DMS79 treated with DMSO at 0.1 percent for 48 hours (cell line): ENCODE data around the gene ZNF638.
"Not testable (repeated sequence)": the region's sequence is repeated elsewhere in the genome, so short reads cannot be mapped to it uniquely, and the experiment has no call there.

ENCODE experiments used
- DNase-seq: peaks from one replicate; lab custom pipeline; 2025; lab: John Stamatoyannopoulos, UW

ZNF638 gene, protein sequence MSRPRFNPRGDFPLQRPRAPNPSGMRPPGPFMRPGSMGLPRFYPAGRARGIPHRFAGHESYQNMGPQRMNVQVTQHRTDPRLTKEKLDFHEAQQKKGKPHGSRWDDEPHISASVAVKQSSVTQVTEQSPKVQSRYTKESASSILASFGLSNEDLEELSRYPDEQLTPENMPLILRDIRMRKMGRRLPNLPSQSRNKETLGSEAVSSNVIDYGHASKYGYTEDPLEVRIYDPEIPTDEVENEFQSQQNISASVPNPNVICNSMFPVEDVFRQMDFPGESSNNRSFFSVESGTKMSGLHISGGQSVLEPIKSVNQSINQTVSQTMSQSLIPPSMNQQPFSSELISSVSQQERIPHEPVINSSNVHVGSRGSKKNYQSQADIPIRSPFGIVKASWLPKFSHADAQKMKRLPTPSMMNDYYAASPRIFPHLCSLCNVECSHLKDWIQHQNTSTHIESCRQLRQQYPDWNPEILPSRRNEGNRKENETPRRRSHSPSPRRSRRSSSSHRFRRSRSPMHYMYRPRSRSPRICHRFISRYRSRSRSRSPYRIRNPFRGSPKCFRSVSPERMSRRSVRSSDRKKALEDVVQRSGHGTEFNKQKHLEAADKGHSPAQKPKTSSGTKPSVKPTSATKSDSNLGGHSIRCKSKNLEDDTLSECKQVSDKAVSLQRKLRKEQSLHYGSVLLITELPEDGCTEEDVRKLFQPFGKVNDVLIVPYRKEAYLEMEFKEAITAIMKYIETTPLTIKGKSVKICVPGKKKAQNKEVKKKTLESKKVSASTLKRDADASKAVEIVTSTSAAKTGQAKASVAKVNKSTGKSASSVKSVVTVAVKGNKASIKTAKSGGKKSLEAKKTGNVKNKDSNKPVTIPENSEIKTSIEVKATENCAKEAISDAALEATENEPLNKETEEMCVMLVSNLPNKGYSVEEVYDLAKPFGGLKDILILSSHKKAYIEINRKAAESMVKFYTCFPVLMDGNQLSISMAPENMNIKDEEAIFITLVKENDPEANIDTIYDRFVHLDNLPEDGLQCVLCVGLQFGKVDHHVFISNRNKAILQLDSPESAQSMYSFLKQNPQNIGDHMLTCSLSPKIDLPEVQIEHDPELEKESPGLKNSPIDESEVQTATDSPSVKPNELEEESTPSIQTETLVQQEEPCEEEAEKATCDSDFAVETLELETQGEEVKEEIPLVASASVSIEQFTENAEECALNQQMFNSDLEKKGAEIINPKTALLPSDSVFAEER (N-terminal part only)

DNA sequence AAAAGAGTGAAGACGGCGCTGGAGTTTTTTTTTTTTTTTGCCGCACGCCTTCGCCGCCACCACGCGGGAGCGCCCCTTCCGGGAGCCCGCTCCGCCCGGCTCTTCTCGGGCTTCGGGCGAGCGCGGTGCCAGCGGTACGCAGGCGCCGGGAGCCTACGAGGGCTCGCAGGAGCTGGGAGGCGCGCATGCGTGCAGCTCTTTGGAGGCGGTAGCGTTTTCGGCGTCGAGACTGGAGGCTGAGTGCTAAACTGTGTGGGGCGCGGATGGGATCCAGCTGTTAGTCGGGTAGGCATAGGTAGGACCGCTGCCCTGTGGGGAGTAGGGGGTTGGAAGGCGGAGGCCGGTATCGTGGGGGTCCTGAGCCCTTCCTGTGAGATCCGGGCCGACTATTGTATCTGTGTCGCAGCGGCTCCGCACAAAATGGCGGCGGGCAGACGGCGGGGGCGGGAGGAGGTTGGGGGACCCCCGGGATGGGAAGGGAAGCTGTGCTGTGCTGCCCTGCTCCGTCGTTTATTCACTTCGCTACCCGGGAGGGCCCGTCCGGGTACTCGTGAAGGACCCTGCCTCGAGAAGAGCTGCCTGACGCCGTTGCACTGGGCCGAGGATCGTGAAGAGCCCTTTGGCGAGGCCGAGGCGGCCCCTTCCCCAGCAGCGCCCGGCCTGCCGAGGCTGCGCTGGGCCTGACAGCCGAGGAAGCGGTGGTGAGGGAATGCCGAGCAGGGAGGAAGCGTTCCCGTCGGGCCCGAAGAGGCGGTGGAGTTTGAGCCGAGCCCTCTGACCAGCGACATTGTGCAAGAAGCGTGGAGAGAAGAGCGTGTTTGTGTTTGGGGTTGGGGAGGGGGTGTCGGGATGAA lies at the start of gene ZNF638:
TSS of gene ZNF638 (plus strand) at position 202 of the 854 bp plus-strand sequence. CDS start 17,173 bp downstream, outside the sequence.
- DNase-seq: peak; percentile 85

DNA sequence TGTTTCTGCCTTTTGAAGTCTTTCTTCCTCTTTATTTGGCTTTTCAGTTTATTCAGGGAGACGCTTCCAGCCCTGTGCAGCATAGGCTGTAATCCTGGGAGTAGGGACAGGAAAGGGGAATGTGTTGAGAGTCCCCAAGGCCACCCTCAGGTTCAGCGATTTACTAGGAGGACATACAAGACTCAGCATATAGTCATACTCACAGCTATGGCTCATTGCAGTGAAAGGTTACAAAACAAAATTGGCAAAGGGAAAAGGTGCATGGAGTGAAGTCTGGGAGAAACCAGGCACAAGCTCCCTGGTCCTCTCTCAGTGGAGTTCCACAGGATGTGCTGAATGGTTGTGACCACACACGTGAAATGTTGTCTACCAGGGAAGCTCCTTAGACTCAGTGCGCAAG lies 49.6 kb upstream of the ZNF638 start:
- DNase-seq: no peak

DNA sequence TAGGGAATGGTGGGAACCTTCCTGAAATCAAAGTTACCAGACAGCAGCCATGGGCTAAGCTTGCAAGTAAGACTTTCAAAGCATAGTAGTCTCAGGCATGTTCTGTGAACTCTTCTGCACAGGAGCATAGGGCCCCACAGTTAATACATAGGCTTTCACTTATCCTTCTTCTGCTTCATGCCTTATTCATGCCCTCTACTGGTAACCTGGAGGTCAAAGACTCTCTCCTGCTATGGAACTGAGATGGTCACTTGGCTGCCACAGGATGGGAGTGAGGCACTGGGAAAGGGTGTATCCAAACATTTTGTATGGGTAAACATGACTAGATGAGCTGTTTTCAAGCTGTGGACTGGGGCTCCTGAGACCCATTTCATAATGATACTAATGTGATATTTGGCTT lies 49.1 kb upstream of the ZNF638 start:
- no peak for DNase-seq

DNA sequence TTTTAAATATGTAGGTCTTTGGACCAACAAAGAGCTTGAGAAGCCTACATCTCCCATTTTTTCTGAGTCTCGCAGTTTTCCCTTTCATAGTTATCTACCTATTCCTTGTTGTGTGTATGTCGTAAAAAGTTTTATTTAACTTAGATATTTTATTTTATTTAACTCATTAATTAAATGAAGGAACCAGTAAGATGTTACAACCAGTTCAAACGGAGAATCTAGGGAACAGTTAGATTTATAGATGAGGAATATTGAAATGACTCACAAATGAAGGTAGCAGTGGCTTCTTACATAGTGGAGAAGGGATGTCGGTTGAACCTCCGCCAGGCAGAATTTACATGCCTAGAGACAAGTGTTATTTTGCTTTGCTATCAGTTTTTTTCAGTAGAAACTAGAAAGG lies 48.5 kb upstream of the ZNF638 start:
- no peak for DNase-seq

DNA sequence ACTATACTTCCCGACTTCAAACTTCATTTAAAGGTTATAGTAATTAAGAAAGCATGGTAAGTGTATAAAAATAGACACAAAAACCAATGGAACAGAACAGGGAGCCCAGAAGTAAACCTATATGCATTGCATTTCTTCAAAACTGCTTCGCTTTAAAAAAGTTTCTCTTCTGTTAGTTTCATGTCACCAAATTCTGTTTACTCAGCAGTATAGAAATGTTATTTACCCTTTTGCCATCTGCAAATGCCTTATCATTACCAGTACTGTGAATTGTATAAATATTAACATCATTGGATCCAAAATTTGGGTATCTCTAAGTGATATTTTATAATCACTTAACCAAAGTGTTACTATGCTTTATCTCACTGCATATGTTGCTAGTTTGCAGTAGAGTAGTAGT lies 45.9 kb upstream of the ZNF638 start:
- no peak for DNase-seq

DNA sequence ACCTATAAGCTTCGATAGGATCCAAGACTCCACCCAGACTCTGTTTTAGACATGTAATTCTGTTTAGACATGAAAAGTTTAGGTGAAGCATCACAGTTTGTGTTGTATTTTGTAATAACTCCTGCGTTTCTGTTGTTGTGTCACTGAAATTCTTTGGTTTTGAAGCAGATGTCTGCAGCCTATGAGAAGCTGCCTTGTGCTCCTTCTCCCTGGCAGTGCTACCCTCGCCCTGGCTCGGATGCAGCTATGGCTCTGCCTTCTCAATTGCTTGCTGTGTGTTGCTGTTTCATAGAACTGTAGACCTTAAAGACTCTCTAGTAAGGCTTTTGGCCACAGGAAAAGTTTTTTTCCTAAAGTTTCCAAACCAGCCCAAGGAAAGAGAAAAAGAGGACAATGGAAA lies 40.2 kb upstream of the ZNF638 start:
- no peak for DNase-seq

DNA sequence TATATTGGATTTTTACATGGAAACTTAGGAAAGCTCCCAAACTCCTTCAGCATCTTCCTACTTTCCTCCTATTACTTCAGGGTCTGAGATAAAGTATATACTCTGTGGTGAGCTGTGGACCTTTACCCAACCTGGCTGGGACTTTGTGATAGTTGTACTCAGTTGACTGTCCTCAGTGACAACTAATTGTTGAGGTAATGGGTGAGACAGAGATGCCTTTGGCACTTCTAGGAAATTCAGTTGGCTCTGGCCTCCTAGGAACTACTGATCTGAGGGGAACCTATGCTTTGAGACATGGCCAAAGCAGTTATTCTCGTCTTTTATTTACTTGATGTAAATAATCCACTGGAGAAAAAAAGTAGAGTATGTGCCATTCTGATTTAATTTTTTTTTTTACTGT lies 39.4 kb upstream of the ZNF638 start:
- no peak for DNase-seq

DNA sequence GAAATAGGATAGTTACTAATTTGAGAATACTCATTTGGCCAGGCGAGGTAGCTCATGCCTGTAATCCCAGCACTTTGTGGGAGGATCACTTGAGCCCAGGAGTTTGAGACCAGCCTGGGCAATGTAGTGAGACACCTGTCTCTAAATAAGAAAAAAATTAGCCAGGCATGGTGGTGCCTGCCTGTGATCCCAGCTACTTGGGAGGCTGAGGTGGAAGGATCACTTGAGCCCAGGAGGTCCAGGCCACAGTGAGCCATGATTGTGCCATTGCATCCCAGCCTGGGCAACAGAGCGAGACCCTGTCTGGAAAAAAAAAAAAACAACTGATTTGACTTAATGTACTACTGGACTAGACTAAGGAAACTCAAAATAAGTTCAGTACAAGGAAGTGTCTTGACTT lies 32.7 kb upstream of the ZNF638 start:
- DNase-seq: no peak

DNA sequence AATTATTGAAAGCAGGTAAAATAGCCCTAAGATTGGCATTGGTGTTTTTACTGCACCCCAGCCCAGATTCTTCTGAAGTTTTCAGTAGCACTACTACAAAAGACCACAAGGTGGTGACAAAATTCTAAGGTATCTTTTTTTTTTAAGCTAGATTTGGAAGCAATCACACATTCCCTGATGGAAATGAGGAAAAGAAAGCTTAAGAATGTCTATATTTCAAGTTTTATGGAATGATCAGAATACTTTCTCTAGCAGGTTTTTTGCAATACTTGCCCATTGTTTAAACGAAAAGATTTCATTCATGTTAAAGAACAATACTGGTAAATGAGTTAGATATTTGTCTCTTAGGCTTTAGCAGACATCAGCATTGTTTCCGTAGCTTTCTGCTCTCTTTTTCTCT lies 32.1 kb upstream of the ZNF638 start:
- peak; percentile 18 for DNase-seq

DNA sequence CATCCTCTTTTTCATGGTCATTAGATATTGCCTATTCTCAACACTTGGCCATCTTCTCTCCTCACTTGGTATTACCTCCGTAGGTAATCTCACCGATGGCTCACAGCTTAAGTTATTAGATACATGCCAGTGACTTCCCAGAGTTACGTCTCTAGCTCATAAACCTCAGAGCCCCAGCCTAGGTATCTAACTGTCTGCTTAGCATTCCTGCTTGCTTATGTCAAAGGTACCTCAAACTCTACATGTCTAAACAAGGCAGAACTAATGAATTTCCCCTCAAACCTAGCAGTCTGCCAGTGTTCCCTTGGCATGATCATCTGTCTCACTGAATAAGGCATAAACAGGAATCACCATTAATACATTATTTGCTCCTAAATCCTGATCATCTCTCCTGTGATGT lies 27.7 kb upstream of the ZNF638 start:
- DNase-seq: no peak

DNA sequence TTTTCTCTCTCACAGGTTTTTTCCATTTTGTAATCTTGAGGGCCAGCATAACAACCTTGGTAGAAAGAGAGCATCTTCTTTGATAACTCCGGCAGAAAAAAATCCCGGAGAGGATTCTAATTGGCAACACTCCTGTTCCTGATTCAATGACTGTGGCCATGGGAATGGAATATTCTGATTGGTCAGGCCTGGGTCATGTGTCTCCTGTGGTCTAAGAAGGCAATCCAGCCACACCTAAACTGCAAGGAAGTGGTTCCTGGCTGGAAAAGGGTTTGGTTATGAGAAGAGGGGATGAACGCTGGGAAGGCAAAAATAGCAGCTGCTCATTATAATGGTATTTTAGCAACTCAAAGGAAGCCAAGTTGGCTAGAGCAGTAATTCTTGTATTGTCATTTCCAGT lies 24.8 kb upstream of the ZNF638 start:
- DNase-seq: no peak

DNA sequence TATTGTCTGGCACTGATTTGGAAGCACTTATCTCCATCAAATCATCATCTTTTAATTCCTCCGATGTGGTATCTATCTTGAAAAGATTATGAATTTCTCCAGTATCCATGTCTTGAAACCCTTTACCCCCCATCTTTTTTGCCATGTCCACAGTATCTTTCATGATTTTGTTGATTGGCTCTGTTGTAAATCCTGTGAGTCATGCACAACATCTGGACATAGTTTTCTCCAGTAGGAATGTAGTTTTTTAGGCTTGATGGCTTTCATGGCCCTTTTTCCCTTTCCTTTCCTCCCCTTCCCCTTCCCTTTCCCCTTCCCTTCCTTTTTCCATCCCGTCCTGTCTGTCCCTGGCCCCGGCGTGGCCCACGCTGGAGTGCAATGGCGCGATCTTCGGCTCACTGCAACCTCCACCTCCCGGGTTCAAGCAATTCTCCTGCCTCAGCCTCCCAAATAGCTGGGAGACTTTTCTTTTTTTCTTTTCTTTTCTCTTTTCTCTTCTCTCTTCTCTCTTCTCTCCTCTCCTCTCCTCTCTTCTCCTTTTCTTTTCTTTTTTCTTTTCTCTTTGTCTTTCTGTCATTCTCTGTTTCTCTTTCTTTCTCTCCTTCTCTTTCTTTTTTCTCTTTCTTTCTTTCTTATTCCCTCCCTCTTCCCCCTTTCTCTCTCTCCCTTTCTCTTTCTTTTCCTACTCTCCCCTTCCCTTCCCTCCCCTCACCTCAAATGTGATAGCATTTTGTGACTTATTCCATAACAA lies 18.4 kb upstream of the ZNF638 start:
- DNase-seq: no peak

DNA sequence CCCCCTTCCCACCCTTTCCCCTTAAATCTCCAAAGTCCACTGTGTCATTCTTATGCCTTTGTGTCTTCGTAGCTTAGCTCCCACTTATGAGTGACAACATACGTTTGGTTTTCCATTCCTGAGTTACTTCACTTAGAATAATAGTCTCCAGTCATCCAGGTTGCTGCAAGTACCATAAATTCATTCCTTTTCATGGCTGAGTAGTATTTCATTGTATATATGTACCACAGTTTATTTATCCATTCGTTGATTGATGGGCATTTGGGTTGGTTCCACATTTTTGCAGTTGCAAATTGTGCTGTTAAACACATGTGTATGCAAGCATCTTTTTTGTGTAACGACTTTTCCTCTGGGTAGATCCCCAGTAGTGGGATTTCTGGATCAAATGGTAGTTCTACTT lies 14.5 kb upstream of the ZNF638 start:
- no peak for DNase-seq

DNA sequence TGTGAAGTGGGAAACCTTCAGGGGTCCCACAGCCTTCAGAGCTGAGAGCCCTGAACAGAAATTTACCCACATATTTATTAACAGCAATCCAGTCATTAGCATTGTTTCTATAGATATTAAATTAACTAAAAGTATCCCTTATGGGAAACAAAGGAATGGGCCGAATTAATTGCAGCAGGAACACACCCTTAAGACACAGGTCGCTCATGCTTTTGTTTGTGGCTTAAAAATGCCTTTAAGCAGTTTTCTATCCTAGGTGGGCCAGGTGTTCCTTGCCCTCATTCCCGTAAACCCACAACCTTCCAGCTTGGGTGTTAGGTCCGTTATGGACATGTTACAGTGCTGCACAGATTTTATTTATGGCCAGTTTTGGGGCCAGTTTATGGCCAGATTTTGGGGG lies 13.7 kb upstream of the ZNF638 start:
- not testable (repeated sequence) for DNase-seq

DNA sequence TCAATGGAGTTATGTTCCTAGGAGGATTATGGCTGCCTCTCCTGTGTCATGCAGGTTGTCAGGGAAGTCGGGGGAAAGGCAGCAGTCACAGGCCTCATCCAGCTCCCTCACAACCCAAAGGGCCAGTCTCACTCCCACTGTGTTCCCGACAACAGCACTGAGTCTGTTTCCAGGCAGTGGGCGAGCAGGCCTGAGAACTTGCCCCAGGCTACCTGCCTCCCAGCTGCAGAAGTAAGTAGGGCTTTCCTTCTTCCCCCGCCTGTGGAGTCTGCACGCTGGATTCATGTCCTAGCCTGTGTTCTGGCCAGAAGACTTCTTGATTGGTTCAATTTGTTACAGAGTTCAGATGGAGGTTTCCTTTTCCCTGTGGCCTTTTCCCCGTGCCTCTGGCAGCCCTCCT lies 8.2 kb upstream of the ZNF638 start:
- DNase-seq: no peak

DNA sequence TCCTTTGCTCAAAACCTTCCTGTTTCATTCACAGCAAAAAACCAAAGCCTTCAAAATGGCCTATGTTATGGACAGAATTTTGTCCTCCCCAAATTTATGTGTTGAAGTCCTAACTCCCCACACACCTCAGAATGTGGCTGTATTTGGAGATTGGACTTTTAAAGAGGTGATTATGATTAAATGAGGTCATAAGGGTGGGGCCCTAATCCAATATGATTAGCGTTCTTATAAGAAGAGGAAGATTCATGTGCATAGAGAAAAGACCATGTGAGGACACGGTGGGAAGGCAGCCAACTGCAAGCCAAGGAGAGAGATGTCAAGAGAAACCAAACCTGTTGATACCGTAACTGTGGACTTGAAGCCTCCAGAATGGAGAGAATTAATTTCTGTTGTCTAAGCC lies 4.6 kb upstream of the ZNF638 start:
- no peak for DNase-seq

DNA sequence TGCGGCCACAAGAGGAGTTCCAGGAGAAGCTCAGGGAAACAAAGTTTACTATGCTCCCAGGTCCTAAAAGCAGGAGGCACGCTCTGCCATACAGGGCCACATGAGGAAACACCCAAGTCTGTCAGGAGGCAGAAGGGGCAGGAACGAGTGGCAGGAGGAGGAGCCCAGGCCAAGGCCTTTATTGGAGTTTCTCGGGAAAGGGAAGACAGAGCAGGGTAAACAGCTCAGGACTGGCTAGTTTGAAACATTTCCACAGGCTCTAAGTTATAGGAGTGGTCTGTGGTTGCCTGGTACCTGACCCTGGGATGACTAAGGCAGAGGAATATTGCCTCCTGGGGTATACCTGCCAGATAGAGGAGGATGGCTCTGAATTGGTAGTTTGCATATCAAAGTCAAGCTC lies 3.7 kb upstream of the ZNF638 start:
- no peak for DNase-seq

DNA sequence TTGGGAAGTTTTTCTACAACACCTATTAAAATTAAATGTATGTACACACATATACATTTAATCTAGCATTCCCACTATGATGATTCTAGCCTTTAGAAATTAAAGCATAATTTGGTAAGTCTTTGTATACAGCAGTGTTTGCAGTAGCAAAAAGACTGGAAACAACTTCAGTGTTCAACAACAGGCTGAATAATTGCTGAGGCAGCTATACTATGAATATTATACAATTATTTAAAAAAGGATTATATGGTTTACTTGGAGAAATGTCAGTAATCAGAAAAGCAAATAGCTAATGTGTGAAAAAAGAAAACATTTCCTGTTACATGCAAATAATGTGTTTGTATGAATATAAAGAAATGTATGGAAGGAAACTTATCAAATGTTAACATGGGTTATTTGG lies 1.4 kb upstream of the ZNF638 start:
- no peak for DNase-seq

DNA sequence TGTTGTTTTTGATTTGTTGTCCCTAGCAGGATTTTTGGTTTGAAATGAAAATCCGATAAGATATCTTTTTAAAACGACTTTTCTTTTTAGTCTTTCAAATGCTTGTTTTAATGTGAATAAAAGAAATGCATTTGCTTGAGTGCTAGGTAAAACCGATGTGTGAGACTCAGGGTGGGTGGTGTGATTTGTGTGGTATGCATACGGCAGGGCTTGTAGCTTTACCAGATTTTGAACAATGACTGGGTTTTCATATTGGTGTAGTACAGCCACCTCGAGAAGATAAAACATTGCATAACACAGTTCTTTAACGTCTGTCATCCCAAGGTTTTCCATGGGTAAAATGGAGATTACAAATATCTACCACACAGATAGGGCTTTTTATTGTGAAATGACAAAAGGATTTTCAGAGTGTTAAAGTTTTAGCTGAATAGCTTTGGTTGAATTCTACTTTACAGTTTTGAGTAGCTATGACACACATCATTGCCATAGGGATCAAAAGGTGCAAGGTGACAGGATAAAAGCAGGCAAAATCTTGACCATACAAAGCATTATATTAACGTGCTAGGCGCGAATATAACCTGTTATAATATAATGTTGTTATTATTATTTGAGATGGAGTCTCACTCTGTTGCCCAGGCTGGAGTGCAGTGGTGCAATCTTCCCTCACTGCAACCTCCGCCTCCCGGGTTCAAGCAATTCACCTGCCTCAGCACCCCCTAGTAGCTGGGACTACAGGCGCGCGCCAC lies 824 bp upstream of the ZNF638 start:
- no peak for DNase-seq

DNA sequence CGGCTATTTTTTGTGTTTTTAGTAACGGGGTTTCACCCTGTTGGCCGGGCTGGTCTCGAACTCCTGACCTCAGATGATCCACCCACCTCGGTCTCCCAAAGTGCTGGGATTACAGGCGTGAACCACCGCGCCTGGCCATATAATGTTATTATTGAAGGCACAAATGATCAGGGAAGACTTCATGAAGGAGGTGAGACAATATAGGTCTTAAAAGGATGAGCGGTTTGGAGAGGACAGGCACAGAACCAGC lies 326 bp upstream of the ZNF638 start:
- not testable (repeated sequence) for DNase-seq

DNA sequence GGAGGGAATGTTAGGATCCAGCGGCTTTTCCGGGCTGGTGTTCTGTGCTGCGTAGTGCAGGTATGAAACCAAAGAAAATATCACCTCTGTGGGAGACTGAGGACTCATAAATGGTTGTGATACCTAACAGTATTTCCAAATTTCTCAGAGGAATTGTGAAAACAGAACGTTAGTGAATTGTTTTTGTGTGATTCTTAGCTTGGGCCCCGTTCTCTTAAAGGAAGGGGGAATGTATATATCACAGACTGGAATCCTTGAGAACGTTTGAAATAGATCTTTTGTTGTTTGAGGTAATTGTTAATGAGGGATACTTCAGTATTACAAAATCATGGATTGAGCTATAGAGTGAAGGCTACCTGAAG lies 834 bp downstream of the ZNF638 start:
- DNase-seq: no peak
